IPS DF 19.7 (cell line): ENCODE measurements around the gene HAUS8.

Experiments
- DNase-seq: peaks from one replicate; pipeline ENCODE4 v3.0.0-alpha.2; 2013; ENCODE audit warnings: low read depth, low spot score

The HAUS8 gene

GRCh38 chr19:17075864-17076542 lies 751 bp upstream of the HAUS8 start:
- DNase-seq = no peak

GRCh38 chr19:17074634-17075034 lies 618 bp downstream of the HAUS8 start:
- no peak for DNase-seq

GRCh38 chr19:17073869-17074633 lies 1.2 kb downstream of the HAUS8 start:
- no peak for DNase-seq

GRCh38 chr19:17070912-17071311 lies 4.3 kb downstream of the HAUS8 start:
- no peak for DNase-seq

GRCh38 chr19:17070421-17070820 lies 4.8 kb downstream of the HAUS8 start:
- no peak for DNase-seq

- no peak for DNase-seq
Measured at GRCh38 chr19:17069193-17069592, 6.1 kb downstream of the HAUS8 start.

GRCh38 chr19:17063428-17063827 lies 11.8 kb downstream of the HAUS8 start:
- no peak for DNase-seq

- DNase-seq = no peak
Measured at GRCh38 chr19:17061691-17062090, 13.6 kb downstream of the HAUS8 start.

GRCh38 chr19:17061205-17061604 lies 14.0 kb downstream of the HAUS8 start:
- no peak for DNase-seq

GRCh38 chr19:17060802-17061201 lies 14.4 kb downstream of the HAUS8 start:
- no peak for DNase-seq

GRCh38 chr19:17058236-17058635 lies 17.0 kb downstream of the HAUS8 start:
- DNase-seq = no peak

- DNase-seq = no peak
Measured at GRCh38 chr19:17055636-17056035, 19.6 kb downstream of the HAUS8 start.

GRCh38 chr19:17054746-17055145 lies 20.5 kb downstream of the HAUS8 start:
- DNase-seq = no peak

GRCh38 chr19:17052439-17052838 lies 22.8 kb downstream of the HAUS8 start:
- DNase-seq = no peak

- no peak for DNase-seq
Measured at GRCh38 chr19:17049711-17050280, 25.5 kb downstream of the HAUS8 start.

GRCh38 chr19:17048885-17049453 lies 26.3 kb downstream of the HAUS8 start:
- no peak for DNase-seq

GRCh38 chr19:17045907-17046502 lies 29.2 kb downstream of the HAUS8 start:
- no peak for DNase-seq

- no peak for DNase-seq
Measured at GRCh38 chr19:17043744-17044143, 31.5 kb downstream of the HAUS8 start.

GRCh38 chr19:17041976-17042375 lies 33.3 kb downstream of the HAUS8 start:
- no peak for DNase-seq

- DNase-seq = no peak
Measured at GRCh38 chr19:17037966-17038500, 37.2 kb downstream of the HAUS8 start.

- no peak for DNase-seq
Measured at GRCh38 chr19:17037184-17037583, 38.1 kb downstream of the HAUS8 start.

- DNase-seq = no peak
Measured at GRCh38 chr19:17036640-17037039, 38.6 kb downstream of the HAUS8 start.
